HCT116 (cell line): ENCODE measurements around the gene TPRG1. TPM values are rescaled to one million over a fixed set of nuclear protein-coding genes. Genes with fewer than 3 reads are reported as not detected.
A peak's percentile ranks its signal among the peaks of the same experiment; 100 is the strongest.

Source experiments
- ATAC-seq: fragments of 200-7000 bp; cut with Tn5 transposase; 2 replicates; pipeline ENCODE4 v1.9.1; 2020; ENCODE audit warnings: mild to moderate bottlenecking, moderate library complexity
- BruUV-seq: library from RNA; stranded (reverse); fragments of 400-500 nt; replicated peaks from 2 replicates; lab custom pipeline; 2021; lab: Mats Ljungman, UMichigan
- CTCF ChIA-PET: fragments of 300-600 bp; sonication (Branson Sonifier 250); formaldehyde crosslinking; loops from one replicate; lab custom pipeline; 2021; ENCODE audit warnings: antibody characterized with exemption; lab: Charles Lee
- POLR2A ChIA-PET: fragments of 300-600, 350-600 bp; sonication (Branson Sonifier 250); formaldehyde crosslinking; loops from one replicate; lab custom pipeline; 2021; ENCODE audit warnings: antibody characterized with exemption; lab: Charles Lee
- RAD21 ChIA-PET, 2 experiments: fragments of 300-600 bp; sonication (Branson Sonifier 250); formaldehyde crosslinking; loops; one replicate each; lab custom pipeline; 2023; ENCODE audit warnings: low total read pairs in 2 of 2; ENCODE audit not compliant: uncharacterized antibody in 2 of 2, unreplicated experiment in 2 of 2, low non-redundant PET in 1 of 2; lab: Charles Lee
- DNase-seq: peaks from one replicate; pipeline ENCODE4 v3.0.0-alpha.2; 2010; ENCODE audit warnings: low read depth, low spot score
- H2AFZ ChIP-seq: fragments of 200-600 bp; shearing (Covaris generic), sonication (generic); 2 replicates; pipeline ENCODE4 v1.6.1; 2017; ENCODE audit warnings: low read depth, mixed run types, mixed read lengths, antibody characterized with exemption, low read length; ENCODE audit not compliant: poor library complexity, severe bottlenecking
- H3K27ac ChIP-seq: 2 replicates; pipeline ENCODE4 v1.5.1; 2012; ENCODE audit warnings: low read depth, low read length
- H3K27me3 ChIP-seq: fragments of 200-600 bp; sonication (generic); 2 replicates; pipeline ENCODE4 v1.6.1; 2016; ENCODE audit warnings: mixed run types, low read length, mixed read lengths; ENCODE audit not compliant: insufficient read depth
- H3K36me3 ChIP-seq, 2 experiments: fragments of 200-500 bp in 1 of 2; fragments of 200-600 bp in 1 of 2; sonication (Bioruptor generic) in 1 of 2; sonication (generic) in 1 of 2; 2 replicates each; pipeline versions ENCODE4 v1.5.1 to v1.6.1; 2014 to 2016; ENCODE audit warnings: low read length in 2 of 2, inconsistent platforms in 1 of 2, mixed read lengths in 1 of 2, mixed run types in 1 of 2; ENCODE audit not compliant: insufficient read depth in 2 of 2, control insufficient read depth in 1 of 2
- H3K4me1 ChIP-seq, 2 experiments: fragments of 200-600 bp in 1 of 2; sonication (generic) in 1 of 2; 2 replicates each; pipeline versions ENCODE4 v1.5.1 to v1.6.1; 2012 to 2017; ENCODE audit warnings: low read length in 2 of 2, inconsistent platforms in 1 of 2, mild to moderate bottlenecking in 1 of 2, mixed read lengths in 1 of 2, mixed run types in 1 of 2, moderate library complexity in 1 of 2; ENCODE audit not compliant: insufficient read depth in 2 of 2, control insufficient read depth in 1 of 2
- H3K4me2 ChIP-seq: fragments of 200-600 bp; sonication (generic); 2 replicates; pipeline ENCODE4 v1.6.1; 2017; ENCODE audit warnings: mixed run types, low read length, mixed read lengths
- H3K4me3 ChIP-seq, 2 experiments: fragments of 200-600 bp in 1 of 2; sonication (generic) in 1 of 2; replicated peaks in 1 of 2; 2 replicates each; pipeline ENCODE4 v1.5.1; 2011 to 2016; ENCODE audit warnings: low read length in 2 of 2, control low read depth in 1 of 2, low read depth in 1 of 2, mild to moderate bottlenecking in 1 of 2, mixed read lengths in 1 of 2, mixed run types in 1 of 2
- H3K79me2 ChIP-seq: fragments of 200-600 bp; sonication (generic); 2 replicates; pipeline ENCODE4 v1.6.1; 2017; ENCODE audit warnings: mild to moderate bottlenecking, mixed run types, low read length, moderate library complexity, mixed read lengths; ENCODE audit not compliant: insufficient read depth
- H3K9ac ChIP-seq: fragments of 200-600 bp; sonication (generic); 2 replicates; pipeline ENCODE4 v1.6.1; 2016; ENCODE audit warnings: low read length, mixed read lengths
- H3K9me2 ChIP-seq: fragments of 200-600 bp; sonication (generic), shearing (Covaris generic); 2 replicates; pipeline ENCODE4 v1.6.1; 2017; ENCODE audit warnings: mixed run types, mild to moderate bottlenecking, moderate library complexity; ENCODE audit not compliant: insufficient read depth
- H3K9me3 ChIP-seq, 2 experiments: fragments of 200-500 bp in 1 of 2; fragments of 200-600 bp in 1 of 2; sonication (Bioruptor generic) in 1 of 2; sonication (generic) in 1 of 2; 2 replicates each; pipeline ENCODE4 v1.6.1; 2014 to 2017; ENCODE audit warnings: low read length in 2 of 2, mixed read lengths in 2 of 2, inconsistent platforms in 1 of 2, low read depth in 1 of 2, mild to moderate bottlenecking in 1 of 2, mixed run types in 1 of 2, moderate library complexity in 1 of 2; ENCODE audit not compliant: control insufficient read depth in 1 of 2, insufficient read depth in 1 of 2
- H4K20me1 ChIP-seq: fragments of 200-600 bp; sonication (generic), shearing (Covaris generic); 2 replicates; pipeline ENCODE4 v1.6.1; 2017; ENCODE audit warnings: mixed run types, mild to moderate bottlenecking, moderate library complexity; ENCODE audit not compliant: insufficient read depth
- CEBPB ChIP-seq: IDR thresholded peaks from 2 replicates; pipeline ENCODE4 v1.6.1; 2012; ENCODE audit warnings: low read depth
- EGR1 ChIP-seq: IDR thresholded peaks from 2 replicates; pipeline ENCODE4 v1.6.1; 2012; ENCODE audit warnings: low read depth
- ELF1 ChIP-seq: IDR thresholded peaks from 2 replicates; pipeline ENCODE4 v1.6.1; 2012; ENCODE audit warnings: low read depth, borderline replicate concordance
- FOSL1 ChIP-seq: IDR thresholded peaks from 2 replicates; pipeline ENCODE4 v1.6.1; 2012; ENCODE audit warnings: low read depth
- JUND ChIP-seq: IDR thresholded peaks from 2 replicates; pipeline ENCODE4 v1.6.1; 2012
- POLR2AphosphoS5 ChIP-seq: IDR thresholded peaks from 2 replicates; pipeline ENCODE4 v1.6.1; 2011; ENCODE audit warnings: mild to moderate bottlenecking, low read depth, low read length, moderate library complexity
- RAD21 ChIP-seq: IDR thresholded peaks from 2 replicates; pipeline ENCODE4 v1.6.1; 2012; ENCODE audit warnings: low read depth, mild to moderate bottlenecking
- SIN3A ChIP-seq: IDR thresholded peaks from 2 replicates; pipeline ENCODE4 v1.6.1; 2012; ENCODE audit warnings: low read depth
- SP1 ChIP-seq: IDR thresholded peaks from 2 replicates; pipeline ENCODE4 v1.6.1; 2012; ENCODE audit warnings: low read depth
- SRF ChIP-seq: IDR thresholded peaks from 2 replicates; pipeline ENCODE4 v1.6.1; 2012; ENCODE audit warnings: low read depth
- TCF7L2 ChIP-seq: IDR thresholded peaks from 2 replicates; pipeline ENCODE4 v1.7.0; 2011; ENCODE audit warnings: borderline replicate concordance, inconsistent platforms; ENCODE audit not compliant: insufficient read depth, insufficient read length; ENCODE audit errors: extremely low read depth
- YY1 ChIP-seq: IDR thresholded peaks from 2 replicates; pipeline ENCODE4 v1.6.1; 2011; ENCODE audit warnings: low read length, low read depth, moderate library complexity, mild to moderate bottlenecking; ENCODE audit not compliant: insufficient replicate concordance; ENCODE audit errors: extremely low read depth
- ZFX ChIP-seq: fragments of 450-650 bp; IDR thresholded peaks from 2 replicates; pipeline ENCODE4 v1.6.1; 2017
- ZNF274 ChIP-seq: fragments of 200-500 bp; sonication (Bioruptor generic); IDR thresholded peaks from 2 replicates; pipeline ENCODE4 v1.6.1; 2014; ENCODE audit warnings: mild to moderate bottlenecking, low read depth, low read length, inconsistent platforms
- intact Hi-C: fragments of 100-400 bp; cut with micrococcal nuclease; formaldehyde crosslinking; loops from 2 replicates; pipeline ENCODE4 v1.10.0; 2022
- total RNA-seq: library from RNA; stranded (reverse); gene quantifications from one replicate; pipeline ENCODE4 v1.2.1, GENCODE V29; 2021; ENCODE audit not compliant: unreplicated experiment
- TF ChIP-seq, protein P1 (sequence below): IDR thresholded peaks from 2 replicates; pipeline ENCODE4 v1.6.1; 2012; ENCODE audit warnings: low read depth
- TF ChIP-seq, protein P2 (sequence below): IDR thresholded peaks from 2 replicates; pipeline ENCODE4 v1.6.1; 2012
- TF ChIP-seq, protein P3 (sequence below), 3 experiments: fragments of 200-600 bp in 1 of 3; sonication (generic) in 1 of 3; IDR thresholded peaks in 2 of 3; conservative IDR thresholded peaks in 1 of 3; 2 replicates each; pipeline ENCODE4 v1.5.1; 2012 to 2017; ENCODE audit warnings: low read depth in 2 of 3, low read length in 2 of 3, antibody characterized with exemption in 1 of 3, borderline replicate concordance in 1 of 3, control low read depth in 1 of 3, mild to moderate bottlenecking in 1 of 3, mixed read lengths in 1 of 3, mixed run types in 1 of 3, moderate library complexity in 1 of 3; ENCODE audit not compliant: insufficient read depth in 1 of 3
- TF ChIP-seq, protein P4 (sequence below): IDR thresholded peaks from 2 replicates; pipeline ENCODE4 v1.6.1; 2011; ENCODE audit warnings: mild to moderate bottlenecking, low read length, moderate library complexity; ENCODE audit not compliant: insufficient replicate concordance; ENCODE audit errors: extremely low read depth

The TPRG1 gene
- total RNA-seq, 1 experiment from 2014 or later: 2.8 TPM

DNA sequence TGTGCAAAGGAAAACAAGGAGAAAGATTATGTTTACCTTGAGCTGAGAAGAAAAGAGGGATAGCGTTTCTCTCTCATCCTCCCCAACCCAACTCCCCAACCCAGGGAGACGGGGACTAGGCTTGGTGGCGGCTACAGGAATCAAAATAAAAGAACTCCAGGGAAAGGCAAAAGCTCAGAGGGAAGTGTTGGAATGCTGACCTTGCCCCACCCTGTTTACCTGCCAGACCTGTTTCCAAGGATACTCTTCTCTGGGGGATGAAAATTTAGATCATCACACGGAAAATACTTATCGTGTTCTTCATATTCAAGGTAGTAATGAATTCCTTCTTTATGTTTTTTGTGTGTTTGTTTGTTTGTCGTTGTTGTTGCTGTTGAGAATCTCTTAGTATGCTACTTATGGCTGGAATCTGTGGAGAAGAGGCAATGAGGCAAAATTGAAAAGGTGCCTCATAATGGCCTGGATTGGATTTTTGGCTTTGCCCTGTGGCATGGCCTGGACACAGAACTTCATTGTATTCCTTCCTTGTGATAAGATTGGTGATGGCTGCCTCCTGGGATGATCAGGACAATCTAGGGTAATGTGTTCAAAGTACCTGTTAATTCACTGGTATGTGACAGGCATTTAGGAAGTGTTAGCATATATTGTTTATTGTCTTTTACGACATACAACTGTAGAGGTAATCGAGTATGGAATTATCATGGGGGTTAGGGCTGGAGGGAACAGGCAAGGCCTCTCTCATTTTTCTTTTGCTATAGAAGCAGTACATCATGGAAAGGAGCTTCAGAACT is 11.1 kb upstream of the TPRG1 start:
- no peaks in the 10 kb centered on the region for H4K20me1 ChIP-seq
- RAD21 ChIA-PET: no interaction called here
- H3K9me3 ChIP-seq: no peaks in the 10 kb centered on the region
- H3K27ac ChIP-seq: no peak overlapping the region
- H2AFZ ChIP-seq: no peak overlapping the region
- H3K9me2 ChIP-seq: no peaks in the 10 kb centered on the region
- H3K36me3 ChIP-seq: no peaks in the 10 kb centered on the region
- CTCF ChIA-PET: no interaction called here
- peaks cover 9 to 13% of the 10 kb centered on the region in 2 experiments for H3K4me1 ChIP-seq
- no peaks in the 10 kb centered on the region for H3K79me2 ChIP-seq
- H3K9ac ChIP-seq: no peak overlapping the region
- H3K4me3 ChIP-seq: no peak overlapping the region
- peak overlapping the region; percentile 51 for H3K4me2 ChIP-seq
- BruUV-seq: no TSS peak
- TF ChIP-seq YY1: no peak
- TF ChIP-seq, protein P1, sequence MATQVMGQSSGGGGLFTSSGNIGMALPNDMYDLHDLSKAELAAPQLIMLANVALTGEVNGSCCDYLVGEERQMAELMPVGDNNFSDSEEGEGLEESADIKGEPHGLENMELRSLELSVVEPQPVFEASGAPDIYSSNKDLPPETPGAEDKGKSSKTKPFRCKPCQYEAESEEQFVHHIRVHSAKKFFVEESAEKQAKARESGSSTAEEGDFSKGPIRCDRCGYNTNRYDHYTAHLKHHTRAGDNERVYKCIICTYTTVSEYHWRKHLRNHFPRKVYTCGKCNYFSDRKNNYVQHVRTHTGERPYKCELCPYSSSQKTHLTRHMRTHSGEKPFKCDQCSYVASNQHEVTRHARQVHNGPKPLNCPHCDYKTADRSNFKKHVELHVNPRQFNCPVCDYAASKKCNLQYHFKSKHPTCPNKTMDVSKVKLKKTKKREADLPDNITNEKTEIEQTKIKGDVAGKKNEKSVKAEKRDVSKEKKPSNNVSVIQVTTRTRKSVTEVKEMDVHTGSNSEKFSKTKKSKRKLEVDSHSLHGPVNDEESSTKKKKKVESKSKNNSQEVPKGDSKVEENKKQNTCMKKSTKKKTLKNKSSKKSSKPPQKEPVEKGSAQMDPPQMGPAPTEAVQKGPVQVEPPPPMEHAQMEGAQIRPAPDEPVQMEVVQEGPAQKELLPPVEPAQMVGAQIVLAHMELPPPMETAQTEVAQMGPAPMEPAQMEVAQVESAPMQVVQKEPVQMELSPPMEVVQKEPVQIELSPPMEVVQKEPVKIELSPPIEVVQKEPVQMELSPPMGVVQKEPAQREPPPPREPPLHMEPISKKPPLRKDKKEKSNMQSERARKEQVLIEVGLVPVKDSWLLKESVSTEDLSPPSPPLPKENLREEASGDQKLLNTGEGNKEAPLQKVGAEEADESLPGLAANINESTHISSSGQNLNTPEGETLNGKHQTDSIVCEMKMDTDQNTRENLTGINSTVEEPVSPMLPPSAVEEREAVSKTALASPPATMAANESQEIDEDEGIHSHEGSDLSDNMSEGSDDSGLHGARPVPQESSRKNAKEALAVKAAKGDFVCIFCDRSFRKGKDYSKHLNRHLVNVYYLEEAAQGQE: no peak
- TF ChIP-seq RAD21: no peak
- TF ChIP-seq ZFX: no peak
- TF ChIP-seq TCF7L2: no peak
- TF ChIP-seq JUND: no peak
- TF ChIP-seq, protein P2, sequence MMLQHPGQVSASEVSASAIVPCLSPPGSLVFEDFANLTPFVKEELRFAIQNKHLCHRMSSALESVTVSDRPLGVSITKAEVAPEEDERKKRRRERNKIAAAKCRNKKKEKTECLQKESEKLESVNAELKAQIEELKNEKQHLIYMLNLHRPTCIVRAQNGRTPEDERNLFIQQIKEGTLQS: no peak
- TF ChIP-seq POLR2AphosphoS5: no peak
- TF ChIP-seq EGR1: no peak
- no peak for TF ChIP-seq SRF
- no peak for TF ChIP-seq SIN3A
- no peak for TF ChIP-seq ELF1
- TF ChIP-seq, protein P3, sequence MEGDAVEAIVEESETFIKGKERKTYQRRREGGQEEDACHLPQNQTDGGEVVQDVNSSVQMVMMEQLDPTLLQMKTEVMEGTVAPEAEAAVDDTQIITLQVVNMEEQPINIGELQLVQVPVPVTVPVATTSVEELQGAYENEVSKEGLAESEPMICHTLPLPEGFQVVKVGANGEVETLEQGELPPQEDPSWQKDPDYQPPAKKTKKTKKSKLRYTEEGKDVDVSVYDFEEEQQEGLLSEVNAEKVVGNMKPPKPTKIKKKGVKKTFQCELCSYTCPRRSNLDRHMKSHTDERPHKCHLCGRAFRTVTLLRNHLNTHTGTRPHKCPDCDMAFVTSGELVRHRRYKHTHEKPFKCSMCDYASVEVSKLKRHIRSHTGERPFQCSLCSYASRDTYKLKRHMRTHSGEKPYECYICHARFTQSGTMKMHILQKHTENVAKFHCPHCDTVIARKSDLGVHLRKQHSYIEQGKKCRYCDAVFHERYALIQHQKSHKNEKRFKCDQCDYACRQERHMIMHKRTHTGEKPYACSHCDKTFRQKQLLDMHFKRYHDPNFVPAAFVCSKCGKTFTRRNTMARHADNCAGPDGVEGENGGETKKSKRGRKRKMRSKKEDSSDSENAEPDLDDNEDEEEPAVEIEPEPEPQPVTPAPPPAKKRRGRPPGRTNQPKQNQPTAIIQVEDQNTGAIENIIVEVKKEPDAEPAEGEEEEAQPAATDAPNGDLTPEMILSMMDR (IDR thresholded peaks at IDR 0.05 in 2 of 3, conservative IDR thresholded peaks at IDR 0.05 in 1 of 3; ENCODE audit: borderline replicate concordance in 1 of 3, insufficient read depth in 1 of 3, low read depth in 2 of 3, low read length in 2 of 3): no peak
- no peak for TF ChIP-seq CEBPB
- no peak for TF ChIP-seq SP1
- no peak for TF ChIP-seq ZNF274
- TF ChIP-seq FOSL1: no peak
- TF ChIP-seq, protein P4, sequence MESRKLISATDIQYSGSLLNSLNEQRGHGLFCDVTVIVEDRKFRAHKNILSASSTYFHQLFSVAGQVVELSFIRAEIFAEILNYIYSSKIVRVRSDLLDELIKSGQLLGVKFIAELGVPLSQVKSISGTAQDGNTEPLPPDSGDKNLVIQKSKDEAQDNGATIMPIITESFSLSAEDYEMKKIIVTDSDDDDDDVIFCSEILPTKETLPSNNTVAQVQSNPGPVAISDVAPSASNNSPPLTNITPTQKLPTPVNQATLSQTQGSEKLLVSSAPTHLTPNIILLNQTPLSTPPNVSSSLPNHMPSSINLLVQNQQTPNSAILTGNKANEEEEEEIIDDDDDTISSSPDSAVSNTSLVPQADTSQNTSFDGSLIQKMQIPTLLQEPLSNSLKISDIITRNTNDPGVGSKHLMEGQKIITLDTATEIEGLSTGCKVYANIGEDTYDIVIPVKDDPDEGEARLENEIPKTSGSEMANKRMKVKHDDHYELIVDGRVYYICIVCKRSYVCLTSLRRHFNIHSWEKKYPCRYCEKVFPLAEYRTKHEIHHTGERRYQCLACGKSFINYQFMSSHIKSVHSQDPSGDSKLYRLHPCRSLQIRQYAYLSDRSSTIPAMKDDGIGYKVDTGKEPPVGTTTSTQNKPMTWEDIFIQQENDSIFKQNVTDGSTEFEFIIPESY: no peak
- TF ChIP-seq, all 23 proteins: peak for 0
- POLR2A ChIA-PET: no interaction called here
- intact Hi-C loops: no loop called here
- ATAC-seq (peak; percentile 38; the same call in 1 of the 2 replicates), DNase-seq (no peak)
- no peaks in the 10 kb centered on the region for H3K27me3 ChIP-seq
